Esophagus mucosa (tissue), 1 donor: ENCODE measurements around the gene KIAA1210. TPM values are rescaled to one million over a fixed set of nuclear protein-coding genes. Genes with fewer than 3 reads are reported as not detected.
"Not testable (repeated sequence)": the region's sequence is repeated elsewhere in the genome, so short reads cannot be mapped to it uniquely, and the experiment has no call there.

ENCODE experiments used
- ATAC-seq: fragments of 200-7000 bp; cut with Tn5 transposase; one replicate; pipeline ENCODE4 v1.9.1; 2020
- total RNA-seq: library from RNA; stranded (reverse); gene quantifications from one replicate; pipeline ENCODE4 v1.2.4, GENCODE V29; 2023
- donor health status: DM: yes; HTN: yes; CAD: no.

The KIAA1210 gene
- total RNA-seq, 1 donor from 2014 or later, result not detected

GRCh38 chrX:119030990-119031389 lies 96.6 kb downstream of the KIAA1210 start:
- no peak for ATAC-seq

GRCh38 chrX:119029656-119030055 lies 98.0 kb downstream of the KIAA1210 start:
- not testable (repeated sequence) for ATAC-seq

DNA sequence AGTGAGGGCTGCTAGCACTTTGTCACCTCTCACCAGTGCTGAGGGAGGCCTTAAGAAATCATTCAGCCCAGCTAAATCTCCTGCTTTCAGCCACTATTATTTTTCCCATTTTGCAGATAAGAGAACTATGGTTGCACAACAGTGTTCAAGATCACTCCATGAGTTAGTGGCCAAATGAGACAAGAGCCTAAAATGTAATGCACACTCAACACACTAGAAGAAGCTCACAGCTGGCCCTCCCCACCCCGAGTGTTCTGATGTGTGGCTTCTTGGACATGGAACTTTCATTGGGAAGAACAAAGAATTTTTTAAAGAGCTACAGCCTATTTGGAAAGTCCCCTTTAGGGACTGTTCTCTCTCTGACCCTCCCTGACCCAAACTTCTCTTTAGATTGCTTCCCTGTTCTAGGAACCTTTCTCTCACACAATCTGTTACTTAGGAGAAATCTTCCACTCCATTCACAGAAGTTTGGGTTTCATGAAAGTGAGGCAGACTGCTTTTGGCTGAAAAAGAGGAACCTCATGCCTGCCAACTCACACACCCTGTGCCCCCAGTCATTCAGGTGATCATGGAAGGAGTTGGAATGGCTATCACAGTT lies 98.8 kb downstream of the KIAA1210 start:
- ATAC-seq, result no peak

Other genes starting within 250 kb of the KIAA1210 start
- gene LONRF3, start 153.2 kb downstream of the KIAA1210 start, total RNA-seq, result 0.16 TPM
- not detected for gene CT47C1, start 54.8 kb downstream of the KIAA1210 start, total RNA-seq
- gene PGRMC1, start 108.5 kb upstream of the KIAA1210 start, total RNA-seq, result 45.1 TPM